IPS-NIHi7 (cell line): ENCODE measurements around the gene MAPK11.

Experiments
- DNase-seq: peaks from one replicate; pipeline ENCODE4 v3.0.0; 2012; ENCODE audit warnings: mixed read lengths; ENCODE audit errors: extremely low spot score

MAPK11 gene

DNA sequence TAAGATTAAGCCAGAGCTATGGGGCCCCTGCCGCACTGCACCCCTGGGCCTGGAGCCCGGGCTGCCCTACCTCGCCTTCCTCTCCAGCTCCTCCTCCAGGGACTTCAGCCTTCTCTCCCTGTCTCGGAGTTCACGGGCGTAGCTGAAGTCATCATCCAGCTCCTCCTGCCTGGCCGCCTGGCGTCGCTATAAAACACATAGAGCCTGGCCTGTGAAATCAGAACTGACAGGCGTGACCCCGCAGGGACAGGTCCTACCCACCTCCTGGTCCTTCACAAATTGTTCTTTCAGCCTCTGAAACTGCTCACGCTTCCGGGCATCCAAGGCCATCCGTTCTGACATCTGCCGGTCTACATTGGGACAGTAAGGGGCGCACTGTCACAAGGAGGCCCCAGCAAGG lies 46.1 kb downstream of the MAPK11 start:
- no peak for DNase-seq

DNA sequence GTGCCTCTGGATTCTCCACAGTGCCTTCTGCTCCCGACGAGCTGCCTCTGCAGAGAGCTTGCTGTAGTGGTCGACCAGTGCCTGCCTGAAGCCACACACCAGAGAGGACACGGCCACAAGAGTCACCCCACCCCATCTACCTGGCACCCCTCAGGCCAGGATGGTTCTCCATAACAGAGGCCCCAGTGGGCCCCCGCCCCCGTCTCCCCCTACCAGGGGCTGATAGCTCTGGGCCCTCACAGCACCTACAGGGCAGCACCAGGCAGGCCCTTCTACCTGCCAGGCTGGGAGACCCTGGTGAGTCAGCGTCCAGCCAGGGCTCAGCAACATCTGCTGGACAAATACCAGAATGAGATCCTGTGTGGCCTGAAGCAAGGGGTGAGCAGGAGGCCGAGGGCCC lies 47.7 kb downstream of the MAPK11 start:
- no peak for DNase-seq

DNA sequence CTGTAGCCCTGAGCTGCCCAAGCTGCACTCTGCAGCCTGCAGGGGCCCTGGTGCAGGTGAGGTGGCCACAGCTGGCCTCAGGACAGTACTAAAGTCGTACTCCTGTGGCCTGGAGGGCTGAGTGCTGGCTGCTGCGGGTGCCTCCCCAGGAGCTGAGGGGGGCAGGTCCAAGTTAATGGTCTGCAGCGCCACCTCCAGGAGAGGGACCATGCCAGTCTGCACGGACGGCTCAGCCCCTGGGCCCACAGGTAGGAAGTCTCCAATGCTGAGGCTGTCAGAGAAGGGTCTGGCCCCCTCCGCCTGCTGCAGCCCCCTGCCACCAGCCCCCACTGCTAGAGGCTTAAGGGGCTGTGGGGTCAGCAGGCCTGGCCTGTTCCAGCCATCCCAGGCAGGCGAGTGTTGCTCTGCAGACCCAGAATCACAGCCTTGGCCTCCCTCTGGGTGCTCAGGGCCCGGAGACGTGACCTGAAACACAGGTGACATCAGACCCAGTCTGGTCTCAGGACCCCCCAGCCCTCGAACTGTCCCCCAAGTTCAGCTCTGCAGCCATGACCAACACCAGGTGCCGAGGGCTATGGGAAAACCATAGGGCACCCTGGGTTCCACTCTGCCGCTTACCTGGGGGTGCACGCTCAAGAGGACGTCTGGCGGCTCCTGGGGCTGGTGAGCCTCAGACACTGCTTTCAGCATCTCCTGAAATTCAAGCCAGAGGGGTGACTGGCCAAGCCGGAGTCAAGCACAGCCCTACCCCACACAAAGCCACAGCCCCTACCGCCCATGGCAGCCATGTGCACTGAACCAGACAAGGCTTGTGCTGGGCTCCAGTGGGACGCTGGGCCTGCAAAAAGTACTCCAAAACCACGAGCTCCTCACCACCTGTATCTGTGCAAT lies 48.5 kb downstream of the MAPK11 start:
- DNase-seq: no peak

DNA sequence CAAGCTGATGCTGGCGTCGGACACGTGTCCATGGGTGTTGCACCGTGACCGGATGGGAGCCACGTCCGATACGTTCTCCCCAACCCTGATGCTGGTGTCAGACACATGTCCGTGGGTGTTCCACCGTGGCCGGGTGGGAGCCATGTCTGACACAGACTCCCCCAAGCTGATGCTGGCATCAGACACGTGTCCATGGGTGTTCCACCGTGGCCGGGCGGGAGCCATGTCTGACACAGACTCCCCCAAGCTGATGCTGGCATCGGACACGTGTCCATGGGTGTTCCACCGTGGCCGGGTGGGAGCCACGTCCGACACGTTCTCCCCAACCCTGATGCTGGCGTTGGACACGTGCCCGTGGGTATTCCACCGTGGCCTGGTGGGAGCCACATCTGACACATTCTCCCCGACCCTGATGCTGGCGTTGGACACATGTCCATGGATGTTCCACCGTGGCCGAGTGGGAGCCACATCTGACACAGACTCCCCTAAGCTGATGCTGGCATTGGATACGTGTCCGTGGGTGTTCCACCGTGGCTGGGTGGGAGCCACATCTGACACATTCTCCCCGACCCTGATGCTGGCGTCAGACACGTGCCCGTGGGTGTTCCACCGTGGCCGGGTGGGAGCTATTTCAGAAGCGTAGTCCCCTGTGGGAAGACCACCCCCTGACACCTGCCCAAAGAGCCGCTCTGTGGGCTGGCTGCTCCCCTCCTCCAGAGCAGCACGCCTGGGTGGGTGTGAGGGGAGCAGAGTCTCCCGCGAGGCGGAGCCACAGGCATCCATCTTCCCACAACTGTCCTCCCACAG lies 49.4 kb downstream of the MAPK11 start:
- DNase-seq: no peak

DNA sequence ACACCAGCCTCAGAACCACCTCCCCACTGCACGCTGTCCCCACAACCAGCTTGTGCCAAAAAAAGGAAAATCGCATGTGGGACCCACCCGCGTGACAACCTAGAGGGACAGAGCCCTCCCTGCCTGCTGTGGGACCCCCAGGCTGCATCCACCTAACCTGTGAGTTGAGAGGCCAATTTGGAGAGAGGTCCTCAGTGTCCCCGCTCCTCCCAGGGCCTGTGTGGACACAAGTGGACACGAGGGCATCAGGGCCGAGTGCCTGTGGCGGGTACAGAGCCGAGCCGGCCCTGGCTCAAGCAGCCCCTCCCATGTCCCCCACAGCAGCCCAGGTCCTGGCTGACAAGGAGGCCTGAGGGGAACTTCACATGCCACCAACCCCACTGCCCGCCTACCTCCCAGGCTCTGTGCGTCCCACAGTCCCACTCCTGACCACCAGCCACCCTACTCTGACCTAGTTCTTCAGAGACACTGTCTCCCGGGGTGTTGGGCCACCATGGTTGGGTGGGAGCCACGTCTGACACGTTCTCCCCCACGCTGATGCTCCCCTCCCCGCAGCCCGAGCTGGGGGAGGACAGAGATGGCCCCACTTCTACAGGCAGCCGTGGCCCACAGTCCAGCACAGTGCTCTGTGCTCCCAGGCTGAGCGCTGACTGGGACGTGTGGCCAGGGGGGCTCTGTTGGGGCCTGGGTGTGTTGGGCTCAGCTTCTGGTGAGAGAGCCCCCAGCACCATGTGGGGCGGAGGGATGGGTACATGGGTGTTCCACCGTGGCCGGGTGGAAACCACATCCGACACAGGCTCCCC lies 50.2 kb downstream of the MAPK11 start:
- DNase-seq: no peak

DNA sequence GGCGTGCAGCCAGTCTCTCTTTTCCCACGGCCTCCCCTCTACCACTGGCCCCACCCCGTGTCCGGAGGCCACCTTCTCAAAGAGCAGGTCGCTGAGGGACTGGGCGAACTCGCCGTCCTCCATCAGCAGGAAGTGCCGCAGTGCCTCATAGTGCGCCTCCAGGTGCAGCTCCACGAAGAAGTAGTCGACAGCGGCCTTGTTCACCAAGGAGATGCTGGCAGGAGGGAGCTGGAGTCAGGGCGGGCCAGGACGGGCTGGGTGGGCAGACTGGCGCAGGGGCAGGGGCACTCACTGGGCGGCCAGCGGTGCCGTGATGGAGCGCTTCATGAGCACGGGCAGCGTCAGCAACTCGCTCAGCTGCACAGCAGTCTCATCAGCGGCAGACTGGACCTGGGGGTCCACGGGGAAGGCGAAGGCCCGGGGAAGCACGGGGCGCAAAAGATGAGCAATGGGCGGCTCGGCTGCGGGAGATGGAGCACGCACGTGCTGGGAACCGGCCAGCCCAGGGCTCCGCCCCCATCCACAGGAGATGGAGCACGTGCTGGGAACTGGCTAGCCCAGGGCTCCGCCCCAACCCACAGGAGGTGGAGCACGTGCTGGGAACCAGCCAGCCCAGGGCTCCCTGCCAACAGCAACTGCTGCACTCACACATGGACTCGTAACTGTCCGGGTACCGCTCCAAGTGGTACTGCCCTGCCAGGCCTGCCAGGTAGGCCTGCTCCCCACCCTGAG lies 51.0 kb downstream of the MAPK11 start:
- DNase-seq: peak; percentile 84

DNA sequence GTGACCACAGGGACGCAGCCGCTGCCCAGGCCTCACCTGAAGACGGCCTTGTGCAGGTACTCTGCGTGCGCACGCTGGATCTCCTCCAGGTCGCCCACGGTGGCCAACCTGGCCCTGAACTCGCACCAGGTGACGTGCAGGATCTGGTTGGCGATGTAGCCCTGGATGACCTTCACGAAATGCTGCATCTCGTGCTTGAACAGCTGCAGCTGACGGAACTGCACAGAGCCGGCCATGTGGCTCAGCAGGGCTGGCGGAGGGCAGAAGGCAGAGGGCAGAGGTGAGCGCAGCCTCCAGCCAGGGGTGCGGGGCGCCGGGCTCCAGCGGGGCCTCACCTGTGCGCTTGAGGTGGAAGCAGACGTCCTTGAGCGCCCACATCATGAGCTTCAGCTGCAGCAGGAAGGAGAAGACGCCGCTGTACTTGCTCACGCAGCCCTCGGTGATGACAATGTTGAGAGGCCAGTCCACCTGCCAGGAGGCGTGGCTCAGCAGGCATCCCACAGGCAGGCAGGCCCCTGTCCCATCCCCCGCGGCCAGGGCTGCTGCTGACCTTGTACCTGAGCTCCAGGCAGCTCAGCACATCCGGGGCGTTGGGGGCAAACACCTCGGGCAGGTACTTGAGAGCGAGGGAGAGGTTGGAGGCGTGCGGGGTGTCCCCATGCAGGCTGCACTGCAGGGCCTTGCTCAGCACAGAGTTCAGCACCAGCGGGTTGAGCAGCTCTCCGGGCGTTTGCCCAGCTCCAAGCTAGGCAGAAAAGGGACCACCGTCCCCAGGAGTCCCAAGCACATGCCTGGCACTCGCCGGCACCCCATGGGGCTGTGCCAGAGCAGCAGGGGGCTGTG lies 51.8 kb downstream of the MAPK11 start:
- no peak for DNase-seq

DNA sequence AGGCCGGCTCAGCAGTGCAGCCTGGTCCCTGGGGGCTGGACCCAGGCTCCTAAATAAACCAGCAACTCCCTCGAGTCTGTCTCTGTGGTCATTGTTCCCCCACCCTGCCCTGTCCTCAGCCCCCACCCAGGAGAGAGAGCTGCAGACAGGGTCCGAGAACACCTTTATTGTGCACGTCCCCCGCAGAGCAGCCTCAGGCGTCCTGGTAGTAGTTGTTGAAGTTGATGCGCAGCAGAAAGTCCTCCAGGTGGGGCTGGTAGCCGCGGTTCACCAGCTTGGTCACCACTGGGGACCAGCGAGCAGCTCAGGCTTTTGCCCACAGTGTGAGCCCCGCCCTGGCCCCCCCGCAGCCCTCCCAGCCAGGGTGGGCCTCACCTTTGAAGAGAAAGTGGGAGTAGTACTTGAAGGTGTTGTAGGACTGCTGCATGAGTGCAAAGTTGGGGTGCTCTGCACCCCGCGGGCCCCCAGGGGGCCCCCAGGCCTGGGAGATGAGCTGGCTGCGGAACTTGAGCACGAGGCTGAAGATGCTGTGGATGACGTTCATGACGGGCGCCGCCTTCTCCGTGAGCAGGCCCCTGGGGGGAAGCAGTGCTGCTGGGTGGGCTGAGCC lies 52.5 kb downstream of the MAPK11 start:
- DNase-seq: no peak

DNA sequence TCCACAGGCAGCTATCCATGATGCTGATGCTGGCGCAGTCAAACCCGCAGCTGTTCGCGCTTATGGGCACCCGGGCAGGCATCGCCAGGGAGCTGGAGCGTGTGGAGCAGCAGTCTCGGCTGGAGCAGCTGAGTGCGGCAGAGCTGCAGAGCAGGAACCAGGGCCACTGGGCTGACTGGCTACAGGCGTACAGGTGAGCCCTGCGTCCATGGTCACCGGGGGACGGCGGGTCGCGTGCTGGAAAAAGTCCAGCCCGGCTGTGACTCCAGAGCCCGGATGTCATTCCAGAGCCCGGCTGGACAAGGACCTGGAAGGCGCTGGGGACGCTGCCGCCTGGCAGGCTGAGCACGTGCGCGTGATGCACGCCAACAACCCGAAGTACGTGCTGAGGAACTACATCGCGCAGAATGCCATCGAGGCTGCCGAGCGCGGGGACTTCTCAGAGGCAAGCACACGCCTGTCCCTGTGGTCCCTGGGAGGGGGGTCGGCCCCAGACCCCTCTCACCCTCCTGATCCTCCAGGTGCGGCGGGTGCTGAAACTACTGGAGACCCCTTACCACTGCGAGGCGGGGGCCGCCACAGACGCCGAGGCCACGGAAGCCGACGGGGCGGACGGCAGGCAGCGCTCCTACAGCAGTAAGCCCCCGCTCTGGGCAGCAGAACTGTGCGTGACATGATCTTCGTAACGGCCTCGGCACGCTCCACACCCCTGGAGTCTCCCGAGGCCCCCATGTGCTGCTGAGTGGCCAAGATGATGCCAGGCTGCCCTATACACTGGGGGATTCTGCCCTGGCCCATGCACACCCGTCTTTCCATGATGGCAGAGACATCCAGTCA lies 53.3 kb downstream of the MAPK11 start:
- no peak for DNase-seq

DNA sequence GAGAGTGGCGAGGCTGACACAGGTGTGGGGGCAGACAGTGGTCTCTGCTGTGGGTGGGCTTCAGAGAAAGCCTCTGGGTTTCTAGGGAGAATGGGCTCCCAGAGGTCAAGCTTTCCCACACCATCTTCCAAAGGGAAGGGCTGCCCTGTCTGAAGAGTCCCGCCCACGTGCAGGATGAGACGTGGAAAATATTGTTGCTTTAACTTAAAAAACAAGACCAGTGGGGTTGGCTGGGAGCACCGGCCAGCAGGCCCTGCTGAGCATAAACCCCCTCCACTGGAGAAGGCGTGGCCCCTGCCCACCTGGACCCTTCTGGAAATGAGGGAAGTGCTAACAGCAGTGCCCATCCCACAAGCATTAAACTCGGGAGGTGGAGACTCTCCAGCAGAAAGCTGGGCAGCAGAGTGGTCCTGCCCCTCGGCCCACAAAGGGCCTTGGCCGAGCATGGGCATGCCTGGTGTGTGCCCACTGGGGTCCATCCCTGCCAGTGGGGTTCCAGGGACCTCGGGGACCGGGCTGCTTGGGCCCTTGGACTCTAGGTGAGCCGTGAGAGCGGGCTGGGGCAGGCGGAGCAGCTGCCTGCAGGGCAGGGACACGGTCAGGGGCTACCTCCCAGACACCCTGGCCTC lies 54.0 kb downstream of the MAPK11 start:
- DNase-seq: no peak

DNA sequence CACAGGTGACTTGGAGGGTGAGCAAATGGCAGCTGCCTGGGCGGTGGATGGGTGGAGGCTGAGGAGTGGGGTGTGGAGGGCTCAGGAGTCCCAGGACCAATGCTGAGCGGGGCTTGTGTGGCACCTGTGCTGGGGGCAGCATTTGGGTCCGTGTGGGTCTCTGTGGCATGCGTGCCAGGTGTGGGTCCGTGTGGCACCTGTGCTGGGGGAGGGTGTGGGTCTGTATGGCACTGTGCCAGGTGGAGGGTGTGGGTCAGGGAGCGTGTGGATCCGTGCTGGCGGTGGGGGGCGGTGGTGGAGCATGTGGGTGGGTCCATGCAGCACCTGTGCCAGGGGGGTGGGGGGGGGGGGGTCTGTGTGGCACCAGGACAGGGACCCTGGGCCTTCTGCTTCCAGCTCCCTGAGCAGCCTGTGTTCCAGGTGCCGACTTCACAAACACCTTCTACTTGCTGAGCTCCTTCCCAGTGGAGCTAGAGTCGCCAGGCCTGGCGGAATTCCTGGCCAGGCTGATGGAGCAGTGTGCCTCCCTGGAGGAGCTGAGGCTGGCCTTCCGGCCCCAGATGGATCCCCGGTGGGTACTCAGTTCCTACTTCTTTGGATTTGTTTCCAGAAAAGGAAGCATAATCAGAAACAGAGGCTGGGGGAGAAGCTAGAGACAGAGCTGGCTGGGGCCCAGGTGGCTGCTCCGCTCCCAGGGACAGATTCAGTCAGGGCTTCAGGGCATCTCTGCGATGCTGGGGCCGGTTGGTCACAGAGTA lies 54.7 kb downstream of the MAPK11 start:
- no peak for DNase-seq
